ENCODE data around the gene VWA3A.

DNA sequence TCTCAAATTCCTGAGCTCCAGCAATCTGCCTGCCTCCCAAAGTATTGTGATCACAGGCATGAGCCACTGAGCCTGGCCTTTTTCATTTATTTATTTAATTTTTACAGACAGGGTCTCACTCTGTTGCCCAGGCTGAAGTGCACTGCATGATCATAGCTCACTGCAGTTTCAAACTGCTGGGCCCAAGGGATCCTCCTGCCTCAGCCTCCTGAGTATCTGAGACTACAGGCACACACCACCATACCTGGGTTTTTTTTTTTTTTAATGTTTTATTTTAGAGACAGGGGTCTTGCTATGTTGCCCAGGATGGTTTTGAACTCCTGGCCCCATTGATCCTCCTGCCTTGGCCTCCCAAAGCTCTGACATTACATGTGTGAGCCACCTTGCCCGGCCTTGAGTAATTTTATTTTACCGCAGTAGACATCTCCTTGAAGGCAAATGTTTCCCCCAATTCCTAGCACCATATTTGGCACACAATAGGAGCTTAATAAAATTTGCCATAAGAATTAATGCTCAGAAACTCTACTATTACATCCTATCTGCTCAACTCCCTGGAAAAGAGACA, 111.8 kb downstream of the VWA3A start:
- TF ChIP-seq, protein P1, sequence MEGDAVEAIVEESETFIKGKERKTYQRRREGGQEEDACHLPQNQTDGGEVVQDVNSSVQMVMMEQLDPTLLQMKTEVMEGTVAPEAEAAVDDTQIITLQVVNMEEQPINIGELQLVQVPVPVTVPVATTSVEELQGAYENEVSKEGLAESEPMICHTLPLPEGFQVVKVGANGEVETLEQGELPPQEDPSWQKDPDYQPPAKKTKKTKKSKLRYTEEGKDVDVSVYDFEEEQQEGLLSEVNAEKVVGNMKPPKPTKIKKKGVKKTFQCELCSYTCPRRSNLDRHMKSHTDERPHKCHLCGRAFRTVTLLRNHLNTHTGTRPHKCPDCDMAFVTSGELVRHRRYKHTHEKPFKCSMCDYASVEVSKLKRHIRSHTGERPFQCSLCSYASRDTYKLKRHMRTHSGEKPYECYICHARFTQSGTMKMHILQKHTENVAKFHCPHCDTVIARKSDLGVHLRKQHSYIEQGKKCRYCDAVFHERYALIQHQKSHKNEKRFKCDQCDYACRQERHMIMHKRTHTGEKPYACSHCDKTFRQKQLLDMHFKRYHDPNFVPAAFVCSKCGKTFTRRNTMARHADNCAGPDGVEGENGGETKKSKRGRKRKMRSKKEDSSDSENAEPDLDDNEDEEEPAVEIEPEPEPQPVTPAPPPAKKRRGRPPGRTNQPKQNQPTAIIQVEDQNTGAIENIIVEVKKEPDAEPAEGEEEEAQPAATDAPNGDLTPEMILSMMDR (IDR thresholded peaks at IDR 0.05): no peak
- TF ChIP-seq POLR2A (IDR thresholded peaks at IDR 0.05): no peak
